K562 (cell line): Measurements from ENCODE around the gene NDUFS6.

ENCODE experiments used
- ATF7 ChIP-seq: fragments of 450-650 bp; IDR thresholded peaks from 2 replicates; pipeline ENCODE4 v1.7.1; 2014; ENCODE audit warnings: mild to moderate bottlenecking, moderate library complexity
- CREBBP ChIP-seq: IDR thresholded peaks from one replicate; pipeline ENCODE4 v1.6.1; 2012; ENCODE audit warnings: low read depth, mild to moderate bottlenecking, control low read depth, inconsistent platforms, low read length
- HIVEP1 ChIP-seq: fragments of 250-450 bp; sonication (Bioruptor Pico); IDR thresholded peaks from 2 replicates; pipeline ENCODE4 v1.4.0; 2020; ENCODE audit warnings: mild to moderate bottlenecking
- POLR2AphosphoS5 ChIP-seq: IDR thresholded peaks from 2 replicates; pipeline ENCODE4 v1.6.1; 2011; ENCODE audit warnings: mild to moderate bottlenecking, low read depth, low read length, moderate library complexity; ENCODE audit not compliant: control insufficient read depth, insufficient read depth
- RAD51 ChIP-seq: fragments of 450-650 bp; IDR thresholded peaks from 2 replicates; pipeline ENCODE4 v1.7.1; 2016; ENCODE audit warnings: low read depth, mild to moderate bottlenecking, borderline replicate concordance
- ZNF431 ChIP-seq: sonication (generic); formaldehyde crosslinking; IDR thresholded peaks from 2 replicates; pipeline ENCODE4 v1.8.0; 2022; ENCODE audit warnings: mild to moderate bottlenecking, missing genetic modification reagents
- TF ChIP-seq, protein P1 (sequence below), 2 experiments: fragments of 450-650 bp; formaldehyde crosslinking in 1 of 2; IDR thresholded peaks; 2 replicates each; pipeline versions ENCODE4 v1.4.0 to v1.6.1; 2014 to 2020; ENCODE audit warnings: mild to moderate bottlenecking in 2 of 2, borderline replicate concordance in 1 of 2, low read depth in 1 of 2

DNA sequence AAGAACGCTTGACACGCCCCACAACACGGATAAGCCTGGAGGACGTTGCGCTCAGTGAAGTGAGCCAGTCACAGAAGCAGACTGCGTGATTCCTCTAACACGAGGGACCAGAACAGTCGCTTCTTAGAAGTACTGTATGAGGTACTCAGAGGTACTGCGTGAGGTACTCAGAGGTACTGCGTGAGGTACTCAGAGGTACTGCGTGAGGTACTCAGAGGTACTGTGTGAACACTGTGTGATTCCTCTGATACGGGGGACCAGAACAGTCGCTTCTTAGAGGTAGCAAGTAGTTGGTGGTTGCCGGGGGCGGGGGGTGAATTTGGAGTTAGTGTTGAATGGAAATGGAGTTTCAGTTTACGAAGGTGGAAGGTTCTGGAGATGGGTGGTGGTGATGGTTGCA is 5.8 kb downstream of the NDUFS6 start:
- TF ChIP-seq RAD51 = no peak
- TF ChIP-seq HIVEP1 = no peak
- no peak for TF ChIP-seq ZNF431 (CRISPR knock-in tag)
- no peak for TF ChIP-seq ATF7
- no peak for TF ChIP-seq CREBBP
- TF ChIP-seq, protein P1, sequence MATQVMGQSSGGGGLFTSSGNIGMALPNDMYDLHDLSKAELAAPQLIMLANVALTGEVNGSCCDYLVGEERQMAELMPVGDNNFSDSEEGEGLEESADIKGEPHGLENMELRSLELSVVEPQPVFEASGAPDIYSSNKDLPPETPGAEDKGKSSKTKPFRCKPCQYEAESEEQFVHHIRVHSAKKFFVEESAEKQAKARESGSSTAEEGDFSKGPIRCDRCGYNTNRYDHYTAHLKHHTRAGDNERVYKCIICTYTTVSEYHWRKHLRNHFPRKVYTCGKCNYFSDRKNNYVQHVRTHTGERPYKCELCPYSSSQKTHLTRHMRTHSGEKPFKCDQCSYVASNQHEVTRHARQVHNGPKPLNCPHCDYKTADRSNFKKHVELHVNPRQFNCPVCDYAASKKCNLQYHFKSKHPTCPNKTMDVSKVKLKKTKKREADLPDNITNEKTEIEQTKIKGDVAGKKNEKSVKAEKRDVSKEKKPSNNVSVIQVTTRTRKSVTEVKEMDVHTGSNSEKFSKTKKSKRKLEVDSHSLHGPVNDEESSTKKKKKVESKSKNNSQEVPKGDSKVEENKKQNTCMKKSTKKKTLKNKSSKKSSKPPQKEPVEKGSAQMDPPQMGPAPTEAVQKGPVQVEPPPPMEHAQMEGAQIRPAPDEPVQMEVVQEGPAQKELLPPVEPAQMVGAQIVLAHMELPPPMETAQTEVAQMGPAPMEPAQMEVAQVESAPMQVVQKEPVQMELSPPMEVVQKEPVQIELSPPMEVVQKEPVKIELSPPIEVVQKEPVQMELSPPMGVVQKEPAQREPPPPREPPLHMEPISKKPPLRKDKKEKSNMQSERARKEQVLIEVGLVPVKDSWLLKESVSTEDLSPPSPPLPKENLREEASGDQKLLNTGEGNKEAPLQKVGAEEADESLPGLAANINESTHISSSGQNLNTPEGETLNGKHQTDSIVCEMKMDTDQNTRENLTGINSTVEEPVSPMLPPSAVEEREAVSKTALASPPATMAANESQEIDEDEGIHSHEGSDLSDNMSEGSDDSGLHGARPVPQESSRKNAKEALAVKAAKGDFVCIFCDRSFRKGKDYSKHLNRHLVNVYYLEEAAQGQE (IDR thresholded peaks at IDR 0.05; ENCODE audit: borderline replicate concordance) = no peak
- TF ChIP-seq, protein P1 (CRISPR knock-in tag; IDR thresholded peaks at IDR 0.05; ENCODE audit: low read depth) = no peak
- no peak for TF ChIP-seq POLR2AphosphoS5
